ENCODE measurements around the gene EXOC3.

The EXOC3 gene

DNA sequence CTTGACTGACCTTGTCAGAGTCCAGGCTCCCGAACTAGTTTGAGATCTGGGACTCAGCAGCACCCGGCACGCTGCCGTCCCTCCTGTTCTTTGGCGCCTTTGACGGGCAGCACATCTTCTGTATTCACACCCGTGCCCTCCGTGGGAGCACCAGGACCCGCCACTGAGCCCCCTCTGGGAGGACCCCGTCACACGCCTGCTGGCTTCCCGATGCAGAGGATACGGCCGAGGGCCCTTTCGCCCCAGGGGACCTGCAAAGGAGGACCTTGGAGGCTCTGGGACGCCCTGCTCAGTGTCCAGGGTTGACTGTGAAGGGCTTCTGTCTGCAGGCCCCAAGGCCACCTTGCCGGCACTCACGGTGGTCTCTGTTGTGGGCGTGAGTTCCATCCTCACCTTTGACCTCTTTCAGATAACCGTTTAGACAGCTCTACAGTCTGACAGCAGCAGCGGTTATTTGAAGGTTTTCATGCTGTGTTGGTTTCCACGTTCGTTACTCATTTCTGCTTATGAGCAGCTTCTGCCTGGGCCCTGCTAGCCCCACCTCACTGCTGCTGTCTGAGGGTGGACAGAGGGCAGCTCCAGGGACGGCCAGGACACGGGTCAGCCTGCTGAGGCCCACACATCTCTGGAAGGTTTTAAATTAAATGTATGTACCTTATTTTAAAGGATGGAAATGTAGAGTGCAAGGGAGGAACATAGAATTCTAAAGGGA, 12.6 kb upstream of the EXOC3 start:
- no peaks in the 10 kb centered on the region for H3K27me3 ChIP-seq (ENCODE audit: insufficient read depth, low read length, poor library complexity, severe bottlenecking)
- H3K9me2 ChIP-seq (replicated peaks; ENCODE audit: low read depth, low read length): no peaks in the 10 kb centered on the region

DNA sequence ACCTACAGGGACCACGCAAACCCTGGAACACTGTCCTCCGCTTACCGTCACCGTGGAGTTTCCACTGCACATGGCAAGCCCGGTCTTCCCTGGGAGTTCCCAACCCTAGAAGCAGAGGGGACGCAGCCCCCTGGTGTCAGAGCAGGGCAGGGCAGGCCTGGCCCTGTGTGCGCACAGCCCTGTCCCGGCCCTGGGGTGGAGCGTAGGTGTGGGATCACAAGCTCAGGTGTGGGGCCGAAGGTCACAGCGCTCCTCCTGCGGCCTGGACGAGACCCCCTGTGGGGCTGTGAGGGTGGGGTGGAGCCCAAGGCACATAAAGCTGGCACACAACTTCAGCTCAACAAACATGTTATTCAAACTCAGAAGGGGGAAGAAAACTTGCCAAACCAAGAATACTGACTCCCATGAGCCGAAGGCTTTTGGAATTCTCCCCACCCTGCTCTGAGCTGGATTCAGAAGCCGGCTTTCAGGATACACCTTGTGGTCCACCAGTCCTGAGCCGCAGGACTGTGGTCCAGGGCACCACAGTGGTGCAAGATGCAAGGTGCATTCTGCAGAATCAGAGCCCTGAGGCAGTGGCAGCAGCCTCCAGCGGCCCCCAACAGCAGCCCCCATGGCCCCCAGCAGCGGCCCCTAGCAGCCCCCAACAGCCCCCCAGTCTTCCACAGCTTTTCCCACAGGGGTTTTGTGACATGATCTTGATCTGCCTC, 11.8 kb upstream of the EXOC3 start:
- TF ChIP-seq, protein P1, sequence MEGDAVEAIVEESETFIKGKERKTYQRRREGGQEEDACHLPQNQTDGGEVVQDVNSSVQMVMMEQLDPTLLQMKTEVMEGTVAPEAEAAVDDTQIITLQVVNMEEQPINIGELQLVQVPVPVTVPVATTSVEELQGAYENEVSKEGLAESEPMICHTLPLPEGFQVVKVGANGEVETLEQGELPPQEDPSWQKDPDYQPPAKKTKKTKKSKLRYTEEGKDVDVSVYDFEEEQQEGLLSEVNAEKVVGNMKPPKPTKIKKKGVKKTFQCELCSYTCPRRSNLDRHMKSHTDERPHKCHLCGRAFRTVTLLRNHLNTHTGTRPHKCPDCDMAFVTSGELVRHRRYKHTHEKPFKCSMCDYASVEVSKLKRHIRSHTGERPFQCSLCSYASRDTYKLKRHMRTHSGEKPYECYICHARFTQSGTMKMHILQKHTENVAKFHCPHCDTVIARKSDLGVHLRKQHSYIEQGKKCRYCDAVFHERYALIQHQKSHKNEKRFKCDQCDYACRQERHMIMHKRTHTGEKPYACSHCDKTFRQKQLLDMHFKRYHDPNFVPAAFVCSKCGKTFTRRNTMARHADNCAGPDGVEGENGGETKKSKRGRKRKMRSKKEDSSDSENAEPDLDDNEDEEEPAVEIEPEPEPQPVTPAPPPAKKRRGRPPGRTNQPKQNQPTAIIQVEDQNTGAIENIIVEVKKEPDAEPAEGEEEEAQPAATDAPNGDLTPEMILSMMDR (conservative IDR thresholded peaks at IDR 0.05; ENCODE audit: low read length): peak; percentile 93
- no peak for TF ChIP-seq EZH2phosphoT487 (IDR thresholded peaks at IDR 0.05; ENCODE audit: borderline replicate concordance)
- Histone ChIP-seq H4K20me1 (ENCODE audit: insufficient read depth, low read length, poor library complexity, severe bottlenecking) (no peaks in the 10 kb centered on the region), H3K79me2 (ENCODE audit: insufficient read depth, low read length) (no peaks in the 10 kb centered on the region), H3K4me3 (ENCODE audit: low read length, poor library complexity, severe bottlenecking) (no peak overlapping the region), H3K9ac (ENCODE audit: low read depth, low read length, poor library complexity, severe bottlenecking) (no peak overlapping the region), H3K36me3 (ENCODE audit: insufficient read depth, low read length) (no peaks in the 10 kb centered on the region), H3F3A (ENCODE audit: low read depth) (no peaks in the 10 kb centered on the region), H3K9me3 (ENCODE audit: insufficient read depth, low read depth, low read length) (no peaks in the 10 kb centered on the region), H3K9me2 (replicated peaks; ENCODE audit: low read depth, low read length) (no peaks in the 10 kb centered on the region), H3K4me1 (ENCODE audit: insufficient read depth, low read length, poor library complexity, severe bottlenecking) (peaks cover 19% of the 10 kb centered on the region), H3K4me2 (ENCODE audit: low read depth, low read length, poor library complexity, severe bottlenecking) (no peak overlapping the region), H3K27me3 (ENCODE audit: insufficient read depth, low read length, poor library complexity, severe bottlenecking) (no peaks in the 10 kb centered on the region), H2AFZ (ENCODE audit: low read length) (no peak overlapping the region)

More for the DNA sequence above, 12.6 kb upstream of the EXOC3 start:
- no peaks in the 10 kb centered on the region for H3K9me3 ChIP-seq (ENCODE audit: insufficient read depth, low read depth, low read length)
- H4K20me1 ChIP-seq (ENCODE audit: insufficient read depth, low read length, poor library complexity, severe bottlenecking): no peaks in the 10 kb centered on the region
- no peaks in the 10 kb centered on the region for H3K79me2 ChIP-seq (ENCODE audit: insufficient read depth, low read length)
- H3K9ac ChIP-seq (ENCODE audit: low read depth, low read length, poor library complexity, severe bottlenecking): no peak overlapping the region
- no peaks in the 10 kb centered on the region for H3K36me3 ChIP-seq (ENCODE audit: insufficient read depth, low read length)
- no peak overlapping the region for H2AFZ ChIP-seq (ENCODE audit: low read length)
- peaks cover 26% of the 10 kb centered on the region for H3K4me1 ChIP-seq (ENCODE audit: insufficient read depth, low read length, poor library complexity, severe bottlenecking)
- H3F3A ChIP-seq (ENCODE audit: low read depth): no peaks in the 10 kb centered on the region
- no peak for TF ChIP-seq EZH2phosphoT487 (IDR thresholded peaks at IDR 0.05; ENCODE audit: borderline replicate concordance)
- TF ChIP-seq, protein P1 (conservative IDR thresholded peaks at IDR 0.05; ENCODE audit: low read length): no peak
- no peak overlapping the region for H3K4me3 ChIP-seq (ENCODE audit: low read length, poor library complexity, severe bottlenecking)
- no peak overlapping the region for H3K4me2 ChIP-seq (ENCODE audit: low read depth, low read length, poor library complexity, severe bottlenecking)

DNA sequence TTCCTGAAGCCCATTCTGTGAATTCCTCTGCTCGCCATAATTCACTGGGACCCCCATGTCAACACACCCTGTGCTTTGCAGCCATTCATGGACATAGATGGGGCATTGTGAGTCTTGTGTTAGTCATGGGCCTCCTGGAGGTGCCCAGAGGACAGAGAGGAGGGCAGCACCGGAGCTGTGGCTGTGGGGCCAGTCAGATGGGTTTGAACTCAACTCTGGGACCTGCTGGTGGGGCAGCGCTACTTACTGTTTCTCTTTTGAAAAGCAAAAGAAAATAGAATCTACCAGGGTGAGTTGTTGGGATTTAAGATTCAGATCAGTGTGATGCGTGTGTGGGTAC, 11.3 kb upstream of the EXOC3 start:
- Histone ChIP-seq H3F3A (ENCODE audit: low read depth) (no peaks in the 10 kb centered on the region), H3K9me2 (replicated peaks; ENCODE audit: low read depth, low read length) (no peaks in the 10 kb centered on the region), H3K27me3 (ENCODE audit: insufficient read depth, low read length, poor library complexity, severe bottlenecking) (no peaks in the 10 kb centered on the region), H4K20me1 (ENCODE audit: insufficient read depth, low read length, poor library complexity, severe bottlenecking) (no peaks in the 10 kb centered on the region), H3K4me1 (ENCODE audit: insufficient read depth, low read length, poor library complexity, severe bottlenecking) (peaks cover 24% of the 10 kb centered on the region), H3K36me3 (ENCODE audit: insufficient read depth, low read length) (no peaks in the 10 kb centered on the region), H3K4me3 (ENCODE audit: low read length, poor library complexity, severe bottlenecking) (no peak overlapping the region), H3K4me2 (ENCODE audit: low read depth, low read length, poor library complexity, severe bottlenecking) (no peak overlapping the region), H2AFZ (ENCODE audit: low read length) (no peak overlapping the region), H3K79me2 (ENCODE audit: insufficient read depth, low read length) (no peaks in the 10 kb centered on the region), H3K9me3 (ENCODE audit: insufficient read depth, low read depth, low read length) (no peaks in the 10 kb centered on the region), H3K9ac (ENCODE audit: low read depth, low read length, poor library complexity, severe bottlenecking) (peak overlapping the region; percentile 11)
- TF ChIP-seq, protein P1 (conservative IDR thresholded peaks at IDR 0.05; ENCODE audit: low read length): no peak
- no peak for TF ChIP-seq EZH2phosphoT487 (IDR thresholded peaks at IDR 0.05; ENCODE audit: borderline replicate concordance)
